ENCODE data around the gene ACSS1.

DNA sequence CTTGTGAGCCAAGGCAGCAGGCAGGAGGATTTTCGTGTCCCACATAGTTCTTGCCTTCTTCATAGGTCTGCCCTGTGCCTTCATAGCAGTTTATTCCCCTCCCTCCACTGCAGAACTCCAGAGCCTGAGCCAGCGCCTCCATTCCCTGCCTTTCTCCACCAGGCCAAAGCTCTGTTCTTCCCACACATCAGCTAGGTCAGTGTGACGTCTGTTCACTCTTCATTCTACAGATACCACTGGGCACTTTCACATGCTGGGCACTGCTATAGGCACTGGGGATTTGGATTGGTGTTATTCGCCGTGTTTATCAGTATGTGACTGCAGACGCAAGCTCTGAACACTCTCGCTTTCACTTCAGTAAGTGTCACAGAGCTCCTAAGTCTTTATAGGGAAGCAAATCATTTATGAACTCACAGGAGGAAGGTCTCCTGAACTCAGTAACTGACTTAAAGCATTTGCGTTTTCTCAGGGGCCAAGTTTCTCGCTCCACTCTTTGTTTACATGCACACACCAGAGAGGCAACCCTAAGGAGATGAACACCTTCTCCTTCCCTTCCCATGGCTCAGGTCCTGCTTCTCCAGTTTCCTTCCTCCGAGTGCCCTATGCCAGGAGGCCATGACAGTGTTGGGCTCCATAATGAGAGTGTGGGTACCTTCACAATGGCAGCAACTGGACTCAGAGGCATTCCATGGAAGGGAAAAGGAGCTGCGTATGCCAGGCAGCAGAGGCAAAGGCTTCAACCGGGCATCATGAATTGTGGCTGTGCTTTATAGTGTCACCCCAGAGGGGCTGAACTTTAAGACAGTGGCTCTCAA, 59.1 kb downstream of the ACSS1 start:
- TF ChIP-seq TARDBP (IDR thresholded peaks at IDR 0.05) = no peak
- TF ChIP-seq FOXM1 (IDR thresholded peaks at IDR 0.05; ENCODE audit: borderline replicate concordance) = no peak
- TF ChIP-seq HDGF (IDR thresholded peaks at IDR 0.05; ENCODE audit: borderline replicate concordance) = no peak
- no peak for TF ChIP-seq SUZ12 (IDR thresholded peaks at IDR 0.05)
- TF ChIP-seq ARNT (IDR thresholded peaks at IDR 0.05) = no peak
- no peak for TF ChIP-seq BHLHE40 (IDR thresholded peaks at IDR 0.05; ENCODE audit: borderline replicate concordance)
- TF ChIP-seq NFRKB (IDR thresholded peaks at IDR 0.05) = no peak
- TF ChIP-seq, protein P1, sequence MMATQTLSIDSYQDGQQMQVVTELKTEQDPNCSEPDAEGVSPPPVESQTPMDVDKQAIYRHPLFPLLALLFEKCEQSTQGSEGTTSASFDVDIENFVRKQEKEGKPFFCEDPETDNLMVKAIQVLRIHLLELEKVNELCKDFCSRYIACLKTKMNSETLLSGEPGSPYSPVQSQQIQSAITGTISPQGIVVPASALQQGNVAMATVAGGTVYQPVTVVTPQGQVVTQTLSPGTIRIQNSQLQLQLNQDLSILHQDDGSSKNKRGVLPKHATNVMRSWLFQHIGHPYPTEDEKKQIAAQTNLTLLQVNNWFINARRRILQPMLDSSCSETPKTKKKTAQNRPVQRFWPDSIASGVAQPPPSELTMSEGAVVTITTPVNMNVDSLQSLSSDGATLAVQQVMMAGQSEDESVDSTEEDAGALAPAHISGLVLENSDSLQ (IDR thresholded peaks at IDR 0.05) = no peak
- no peak for TF ChIP-seq SP1 (IDR thresholded peaks at IDR 0.05)
- no peak for TF ChIP-seq LEF1 (IDR thresholded peaks at IDR 0.05; ENCODE audit: borderline replicate concordance)
- no peak for TF ChIP-seq FOXK2 (IDR thresholded peaks at IDR 0.05)
- TF ChIP-seq ZNF384 (IDR thresholded peaks at IDR 0.05) = no peak

All from HEK293T (cell line).